H4 (cell line): Measurements from ENCODE around the gene SLC2A6. TPM values are rescaled to one million over a fixed set of nuclear protein-coding genes. Genes with fewer than 3 reads are reported as not detected.

ENCODE experiments used
- DNase-seq: peaks from one replicate; pipeline ENCODE4 v3.0.0-alpha.2; 2015; ENCODE audit warnings: low spot score
- total RNA-seq: library from RNA; depleted of rRNA; stranded (reverse); fragments of >200 nt; shearing (Covaris generic); gene quantifications from 2 replicates; pipeline ENCODE4 v1.2.3, GENCODE V29; 2014; rRNA removed

The SLC2A6 gene
- total RNA-seq, 1 experiment from 2014 or later: 5.1 TPM

GRCh38 chr9:133440874-133441273 is 38.0 kb downstream of the SLC2A6 start:
- no peak for DNase-seq

DNA sequence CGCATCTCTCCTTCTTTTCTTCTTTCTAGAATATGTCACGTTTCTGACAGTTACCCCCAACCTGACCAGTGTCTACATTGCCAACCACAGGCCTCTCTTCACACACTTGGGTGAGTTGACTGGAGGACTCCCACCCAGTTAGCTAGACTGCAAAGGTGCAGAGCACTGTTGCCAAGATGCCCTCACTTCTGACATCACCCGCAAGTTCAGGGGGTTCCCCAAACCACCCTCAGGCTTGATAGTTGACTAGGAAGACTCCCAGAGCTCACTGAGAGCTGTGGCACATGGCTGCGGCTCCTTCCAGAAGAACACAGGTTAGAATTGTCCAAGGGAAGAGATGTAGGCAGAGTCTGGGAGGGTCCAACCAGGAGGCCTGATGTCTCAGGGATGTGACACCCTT is 39.6 kb downstream of the SLC2A6 start:
- DNase-seq: no peak

DNA sequence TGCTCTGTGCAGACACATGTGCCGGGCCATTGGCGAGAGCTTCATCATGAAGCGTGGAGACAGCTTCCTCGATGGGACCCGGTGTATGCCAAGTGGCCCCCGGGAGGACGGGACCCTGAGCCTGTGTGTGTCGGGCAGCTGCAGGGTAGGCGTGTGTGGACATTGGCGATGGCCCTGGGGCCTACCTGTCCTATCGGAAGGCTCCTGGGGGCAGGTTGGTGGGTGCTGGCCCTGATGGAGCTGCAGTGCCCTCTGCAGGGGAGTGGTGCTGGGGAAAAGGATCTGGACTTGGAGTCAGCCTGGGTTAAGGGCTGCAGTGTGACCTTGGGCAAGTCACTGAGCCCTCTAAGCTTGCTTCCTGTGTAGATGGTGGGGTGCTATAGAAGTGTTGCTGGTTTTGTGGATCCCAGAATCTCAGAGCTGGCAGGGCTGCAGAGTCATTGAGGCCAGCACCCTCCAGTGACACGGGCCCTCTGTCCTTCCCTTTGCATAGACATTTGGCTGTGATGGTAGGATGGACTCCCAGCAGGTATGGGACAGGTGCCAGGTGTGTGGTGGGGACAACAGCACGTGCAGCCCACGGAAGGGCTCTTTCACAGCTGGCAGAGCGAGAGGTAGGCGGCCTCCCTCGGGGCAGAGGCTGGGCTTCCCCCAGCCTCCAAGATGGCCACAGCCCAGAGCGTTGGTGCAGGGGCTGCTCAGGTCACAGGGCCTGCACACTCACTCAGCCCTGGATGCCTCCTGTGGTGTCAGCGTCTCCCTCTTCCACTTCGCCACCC is 41.0 kb downstream of the SLC2A6 start:
- no peak for DNase-seq

DNA sequence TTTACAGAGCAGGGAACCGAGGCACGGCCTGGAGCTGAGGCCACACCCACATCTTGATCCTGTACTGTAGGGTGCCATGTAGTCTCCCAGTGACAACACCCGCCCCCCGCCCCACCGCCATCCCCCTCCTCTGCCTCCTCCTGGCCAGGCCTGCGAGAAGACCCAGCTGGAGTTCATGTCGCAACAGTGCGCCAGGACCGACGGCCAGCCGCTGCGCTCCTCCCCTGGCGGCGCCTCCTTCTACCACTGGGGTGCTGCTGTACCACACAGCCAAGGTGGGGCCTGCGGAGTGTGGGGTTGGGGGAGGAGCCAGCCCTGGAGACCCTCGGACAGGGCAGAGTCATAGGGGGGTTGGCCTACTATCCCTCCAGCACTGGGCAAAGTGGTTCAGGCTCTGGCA is 42.2 kb downstream of the SLC2A6 start:
- no peak for DNase-seq

GRCh38 chr9:133433351-133433843 is 45.5 kb downstream of the SLC2A6 start:
- no peak for DNase-seq

GRCh38 chr9:133430244-133430643 is 48.7 kb downstream of the SLC2A6 start:
- DNase-seq: no peak

DNA sequence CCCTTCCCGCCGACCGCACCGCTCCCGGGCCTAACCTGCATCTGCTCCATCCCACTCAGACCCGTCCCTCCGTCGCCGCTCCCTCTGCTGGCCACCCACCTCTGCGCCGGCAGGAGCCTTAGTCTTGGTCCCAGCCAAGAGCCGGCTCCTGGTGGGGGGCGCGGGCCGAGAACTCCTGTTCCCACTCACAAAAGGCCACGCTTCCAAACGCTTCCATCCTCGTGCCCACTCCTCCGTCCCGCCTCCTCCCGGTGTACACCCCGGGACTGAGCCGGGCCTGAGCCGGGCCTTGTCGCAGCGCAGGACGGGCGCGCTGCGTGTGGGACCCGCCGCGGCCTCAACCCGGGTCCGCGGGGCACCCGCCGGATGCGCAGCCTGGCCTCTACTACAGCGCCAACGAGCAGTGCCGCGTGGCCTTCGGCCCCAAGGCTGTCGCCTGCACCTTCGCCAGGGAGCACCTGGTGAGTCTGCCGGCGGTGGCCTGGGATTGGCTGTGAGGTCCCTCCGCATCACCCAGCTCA is 49.2 kb downstream of the SLC2A6 start:
- DNase-seq: no peak

DNA sequence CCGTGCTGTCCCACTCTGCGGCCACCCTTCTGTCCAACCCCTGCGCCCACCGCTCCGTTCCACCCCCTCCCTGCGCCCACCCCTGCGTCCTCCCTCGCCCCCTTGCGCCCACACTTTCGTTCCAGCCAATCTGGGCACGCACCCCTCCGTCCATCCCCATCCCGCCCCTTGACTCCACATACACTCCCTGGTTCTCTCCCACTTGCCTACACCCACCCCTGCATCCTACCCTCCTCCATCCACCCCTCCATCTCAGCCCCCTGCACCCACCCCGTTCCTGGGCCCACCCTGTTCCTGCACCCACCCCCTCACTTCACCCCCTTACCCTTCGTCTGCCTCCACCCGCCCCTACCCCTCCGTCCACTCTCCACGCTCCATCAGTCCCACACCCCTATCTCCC is 49.7 kb downstream of the SLC2A6 start:
- no peak for DNase-seq

DNA sequence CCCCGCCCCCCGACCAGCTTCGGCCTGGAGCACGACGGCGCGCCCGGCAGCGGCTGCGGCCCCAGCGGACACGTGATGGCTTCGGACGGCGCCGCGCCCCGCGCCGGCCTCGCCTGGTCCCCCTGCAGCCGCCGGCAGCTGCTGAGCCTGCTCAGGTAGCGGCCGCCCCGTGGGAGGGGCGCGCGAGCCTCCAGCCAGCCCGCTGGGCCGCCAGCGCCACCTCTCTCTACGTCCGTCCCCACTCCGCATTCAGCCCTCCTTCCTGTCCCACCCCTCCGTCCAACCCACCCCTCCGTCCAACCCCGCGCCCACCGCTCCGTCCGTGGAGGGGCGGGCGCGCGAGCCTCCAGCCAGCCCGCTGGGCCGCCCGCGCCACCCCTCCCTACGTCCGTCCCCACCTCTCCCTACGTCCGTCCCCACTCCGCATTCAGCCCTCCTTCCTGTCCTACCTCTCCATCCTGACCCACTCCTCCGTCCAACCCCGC is 50.2 kb downstream of the SLC2A6 start:
- no peak for DNase-seq

- DNase-seq: no peak
These were observed 51.1 kb downstream of the SLC2A6 start for GRCh38 chr9:133427658-133428348.

- no peak for DNase-seq
These were observed 52.9 kb downstream of the SLC2A6 start for GRCh38 chr9:133426011-133426410.

- no peak for DNase-seq
These were observed 53.8 kb downstream of the SLC2A6 start for GRCh38 chr9:133425049-133425632.

- no peak for DNase-seq
These were observed 54.7 kb downstream of the SLC2A6 start for GRCh38 chr9:133424187-133424586.

DNA sequence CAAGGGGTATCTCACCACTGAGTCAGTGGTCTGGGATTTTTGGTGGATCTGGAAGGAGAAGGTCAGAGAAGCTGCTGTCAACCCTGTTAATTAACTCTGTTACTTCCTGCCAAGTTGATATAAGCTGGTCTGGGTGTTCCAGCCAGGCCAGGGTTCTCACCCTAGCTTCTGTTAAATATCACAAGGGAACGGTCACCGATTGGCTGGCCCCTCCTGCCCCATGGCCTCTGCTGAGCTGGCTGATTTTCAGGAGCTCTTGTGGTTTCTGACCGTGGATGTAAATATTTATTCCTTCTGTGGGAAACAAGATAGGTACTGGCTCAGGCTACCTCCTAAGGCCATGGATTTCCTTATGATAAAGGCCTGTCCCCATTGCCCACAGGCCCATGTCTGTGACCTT is 55.7 kb downstream of the SLC2A6 start:
- peak; percentile 72 for DNase-seq

DNA sequence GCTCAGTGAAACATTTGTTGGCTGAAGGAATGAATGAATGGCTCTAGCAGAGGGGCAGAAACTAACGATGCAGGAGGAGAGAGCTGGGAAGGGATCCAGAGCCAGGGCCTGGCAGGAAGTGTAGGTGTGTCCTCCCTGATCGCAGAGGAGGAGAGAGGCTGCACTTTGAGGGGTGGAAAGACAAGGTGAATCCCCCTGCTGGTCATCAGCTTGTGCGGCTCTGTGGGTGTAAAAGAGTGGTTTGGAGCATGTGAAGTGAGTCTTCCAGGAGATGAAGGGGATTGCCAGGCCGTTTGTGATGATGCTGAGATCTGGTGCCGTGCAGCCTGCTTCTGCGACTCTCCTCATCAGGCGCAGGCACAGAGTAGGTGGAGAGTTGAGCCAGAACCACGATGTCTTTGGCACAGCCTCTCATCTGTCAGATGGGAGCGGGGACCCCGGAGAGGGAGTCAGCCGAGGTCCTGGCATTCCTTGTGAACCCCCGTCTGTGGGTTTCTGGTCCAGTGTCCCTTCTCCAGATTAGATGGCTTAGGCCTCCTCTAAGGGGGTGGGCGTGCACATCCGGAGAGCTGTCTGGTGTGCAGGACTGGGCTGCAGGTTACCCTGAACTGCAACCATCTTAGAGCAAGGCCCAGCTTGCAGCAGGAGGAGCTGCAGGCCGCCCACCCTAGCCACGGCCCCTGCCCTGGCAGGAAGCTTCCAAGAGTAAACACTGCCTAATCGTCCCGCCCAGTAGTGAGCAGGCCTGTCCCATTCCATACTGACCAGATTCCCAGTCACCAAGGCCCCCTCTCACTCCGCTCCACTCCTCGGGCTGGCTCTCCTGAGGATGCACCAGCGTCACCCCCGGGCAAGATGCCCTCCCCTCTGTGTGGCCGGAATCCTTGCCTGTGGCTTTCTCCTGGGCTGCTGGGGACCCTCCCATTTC is 57.0 kb downstream of the SLC2A6 start, which contains the start of gene ADAMTS13:
Gene ADAMTS13, plus strand, starts transcription at position 753 of the 928 bp plus-strand sequence. Its CDS starts 77 bp downstream, at position 830.
- DNase-seq: no peak

Other genes starting within 250 kb of the SLC2A6 start
- gene ABO, start 203.9 kb downstream of the SLC2A6 start, total RNA-seq: not detected in 2 replicates
- 7.4 and 8.9 TPM in 2 replicates for gene SURF6, start 142.9 kb downstream of the SLC2A6 start, total RNA-seq
- 13.6 and 22.0 TPM in 2 replicates for gene MED22, start 131.0 kb downstream of the SLC2A6 start, total RNA-seq
- gene RPL7A, start 130.9 kb downstream of the SLC2A6 start, total RNA-seq: 2,696 and 2,716 TPM in 2 replicates
- 45.4 and 72.0 TPM in 2 replicates for gene SURF1, start 122.6 kb downstream of the SLC2A6 start, total RNA-seq
- 22.1 and 23.0 TPM in 2 replicates for gene SURF2, start 122.5 kb downstream of the SLC2A6 start, total RNA-seq
- gene SURF4, start 103.0 kb downstream of the SLC2A6 start, total RNA-seq: 220 and 254 TPM in 2 replicates
- gene STKLD1, start 102.7 kb downstream of the SLC2A6 start, total RNA-seq: 0.62 and 1.0 TPM in 2 replicates
- 11.5 and 15.8 TPM in 2 replicates for gene REXO4, start 61.1 kb downstream of the SLC2A6 start, total RNA-seq
- gene ADAMTS13, start 56.7 kb downstream of the SLC2A6 start, total RNA-seq: 0.06 and 0.12 TPM in 2 replicates
- gene CACFD1, start 19.1 kb downstream of the SLC2A6 start, total RNA-seq: 2.5 TPM in 2 replicates
- not detected in 2 replicates for gene MYMK, start 45.9 kb upstream of the SLC2A6 start, total RNA-seq
- not detected in 2 replicates for gene ADAMTSL2, start 55.6 kb upstream of the SLC2A6 start, total RNA-seq
- not detected in 2 replicates for gene FAM163B, start 130.3 kb upstream of the SLC2A6 start, total RNA-seq
- gene DBH, start 157.3 kb upstream of the SLC2A6 start, total RNA-seq: not detected in 2 replicates